ENCODE results near the gene TM9SF1. TPM values are rescaled to one million over a fixed set of nuclear protein-coding genes. Genes with fewer than 3 reads are reported as not detected.

The TM9SF1 gene
- total and polyA plus RNA-seq, 2 of the 4 experiments (the other 2 are of a cell fraction), result 40.4 to 65.6 TPM

- H3K4ac ChIP-seq (ENCODE audit: low read depth, low read length), result peak overlapping the region; percentile 82
- H2BK5ac ChIP-seq (ENCODE audit: low read depth, low read length, poor library complexity, severe bottlenecking), result peak overlapping the region; percentile 49
- H3K9ac ChIP-seq (ENCODE audit: low read depth, low read length), result peak overlapping the region; percentile 59
- BruUV-seq (replicated peaks), result no TSS peak
- H3K18ac ChIP-seq (ENCODE audit: low read depth, low read length), result 0 out of 2 replicates have a peak overlapping the region, but pooled peaks have one; percentile 16
- H3K4me1 ChIP-seq (ENCODE audit: control insufficient read depth, insufficient read depth, low read length), result peaks cover 13% of the 10 kb centered on the region
- H3K36me3 ChIP-seq (ENCODE audit: control insufficient read depth, insufficient read depth, low read length), result peaks cover 20% of the 10 kb centered on the region
- intact Hi-C loops (cut with micrococcal nuclease) (loop anchor here (1.0 to 5.0 kb wide), 4 partner anchors 27 to 231 kb away; partner anchors contain the start of gene RABGGTA), in situ Hi-C loops (cut with MboI; ENCODE audit: low sequenced_read_pairs) (loop anchor here (5.0 kb wide), 1 partner anchor 54 kb away; the partner anchor contains the start of genes DHRS1 and NOP9), dilution Hi-C loops (cut with HindIII; ENCODE audit: low sequenced_read_pairs, unreplicated experiment) (no loop called here)
- peak overlapping the region; percentile 89 for H2AFZ ChIP-seq (replicated peaks; ENCODE audit: low read length, poor library complexity)
- H2BK20ac ChIP-seq (ENCODE audit: low read depth, low read length), result peak overlapping the region; percentile 33; the same call in 1 of the 2 replicates
- no peaks in the 10 kb centered on the region for H3K9me3 ChIP-seq (ENCODE audit: control insufficient read depth, insufficient read depth, low read length)
- DNase-seq (no peak), ATAC-seq (ENCODE audit: low read depth) (no peak)
- H3K27me3 ChIP-seq (ENCODE audit: control insufficient read depth, insufficient read depth, low read length), result no peaks in the 10 kb centered on the region
- H2AK5ac ChIP-seq (ENCODE audit: low read depth, low read length), result peak overlapping the region; percentile 98
- peak overlapping the region; percentile 62 for H3K4me2 ChIP-seq (ENCODE audit: low read depth, low read length)
- H2BK120ac ChIP-seq (ENCODE audit: low read depth, low read length), result peak overlapping the region; percentile 72
- peak overlapping the region; percentile 55 for H4K91ac ChIP-seq (ENCODE audit: insufficient read depth, low read depth, low read length)
- peaks cover 4% of the 10 kb centered on the region for H4K20me1 ChIP-seq (ENCODE audit: insufficient read depth, low read length)
- H4K8ac ChIP-seq (ENCODE audit: low read depth in 2 of 2, low read length in 2 of 2), result peak overlapping the region; percentile 86 to 91
- H2BK15ac ChIP-seq (ENCODE audit: low read depth, low read length), result peak overlapping the region; percentile 15; the same call in 1 of the 3 replicates
- peak overlapping the region; percentile 88 for H3K27ac ChIP-seq (ENCODE audit: insufficient read depth, low read length)
- ChIA-PET CTCF (interaction anchor here (0.7 to 2.5 kb wide), 9 partner anchors 8 to 199 kb away, joined by 3 to 23 read pairs (median 4); partner anchors contain the start of genes DHRS1, LTB4R, NOP9 and RABGGTA), POLR2A (ENCODE audit: unreplicated experiment) (interaction anchor here (0.7 kb wide), 1 partner anchor 13 kb away, joined by 11 read pairs; no protein-coding TSS in a partner anchor)
- no peak overlapping the region for H3K56ac ChIP-seq (ENCODE audit: extremely low read depth, insufficient read depth, low read length)
- 80% methylated on average over 1 of the region's 10 CpGs; no CpG with 5 or more reads in 1 of the 2 experiments for WGBS, 2 experiments (ENCODE audit: extremely low coverage in 2 of 2, insufficient read length in 1 of 2)
- H3K23ac ChIP-seq (ENCODE audit: low read depth, low read length), result peak overlapping the region; percentile 82
- H4K5ac ChIP-seq (ENCODE audit: low read depth, low read length), result peak overlapping the region; percentile 93
- peak overlapping the region; percentile 82 for H3K4me3 ChIP-seq (ENCODE audit: insufficient read depth, low read depth, low read length)
- peaks cover 18% of the 10 kb centered on the region for H3K9me1 ChIP-seq (ENCODE audit: insufficient read depth, low read length)
- H3K14ac ChIP-seq (replicated peaks; ENCODE audit: low read depth, low read length), result peak overlapping the region; percentile 88
- H2AK9ac ChIP-seq (replicated peaks; ENCODE audit: low read depth, low read length, poor library complexity), result peak overlapping the region; percentile 45
- TF ChIP-seq RCOR1 (IDR thresholded peaks at IDR 0.05; ENCODE audit: insufficient replicate concordance, low read length), result no peak
- peaks cover 25 to 37% of the 10 kb centered on the region in 2 experiments for H3K79me1 ChIP-seq (ENCODE audit: low read depth in 1 of 2, low read length in 2 of 2)
Measured at GRCh38 chr14:24243336-24243836, 48.1 kb upstream of the TM9SF1 start.
